Erythroblast (primary cell): ENCODE results near the gene SORCS1.

Experiments used
- GATA1 ChIP-seq: IDR thresholded peaks from 2 replicates; pipeline ENCODE4 v1.6.1; 2011; ENCODE audit warnings: low read depth, mild to moderate bottlenecking, control low read depth, low read length, moderate library complexity
- POLR2A ChIP-seq: IDR thresholded peaks from 2 replicates; pipeline ENCODE4 v1.6.1; 2011; ENCODE audit warnings: mild to moderate bottlenecking, low read length

GRCh38 chr10:106707657-106708056 lies 456.8 kb downstream of the SORCS1 start:
- no peak for TF ChIP-seq POLR2A
- TF ChIP-seq GATA1: no peak
